ENCODE data around the gene FAM50A.
A peak's percentile ranks its signal among the peaks of the same experiment; 100 is the strongest.
"Not testable (repeated sequence)": the region's sequence is repeated elsewhere in the genome, so short reads cannot be mapped to it uniquely, and the experiment has no call there.

Gene FAM50A

DNA sequence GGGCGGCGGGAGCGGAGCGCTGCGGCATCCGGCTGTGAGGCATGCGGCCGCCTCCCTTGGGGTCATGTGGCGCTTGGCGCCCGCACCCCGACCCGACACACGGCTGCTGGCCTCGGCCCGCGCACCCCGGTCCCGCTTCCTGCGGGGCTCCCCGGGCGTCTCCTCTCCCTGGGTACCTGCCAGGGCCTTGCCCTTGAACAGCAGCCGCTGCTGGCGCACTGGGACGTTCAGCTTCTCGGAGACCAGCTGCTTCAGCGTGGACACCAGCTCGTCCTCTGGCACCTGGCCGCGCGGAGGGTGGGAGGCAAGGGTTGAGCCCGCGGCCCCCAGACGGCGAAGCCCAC is 42.1 kb downstream of the FAM50A start:
- DNase-seq, result no peak

DNA sequence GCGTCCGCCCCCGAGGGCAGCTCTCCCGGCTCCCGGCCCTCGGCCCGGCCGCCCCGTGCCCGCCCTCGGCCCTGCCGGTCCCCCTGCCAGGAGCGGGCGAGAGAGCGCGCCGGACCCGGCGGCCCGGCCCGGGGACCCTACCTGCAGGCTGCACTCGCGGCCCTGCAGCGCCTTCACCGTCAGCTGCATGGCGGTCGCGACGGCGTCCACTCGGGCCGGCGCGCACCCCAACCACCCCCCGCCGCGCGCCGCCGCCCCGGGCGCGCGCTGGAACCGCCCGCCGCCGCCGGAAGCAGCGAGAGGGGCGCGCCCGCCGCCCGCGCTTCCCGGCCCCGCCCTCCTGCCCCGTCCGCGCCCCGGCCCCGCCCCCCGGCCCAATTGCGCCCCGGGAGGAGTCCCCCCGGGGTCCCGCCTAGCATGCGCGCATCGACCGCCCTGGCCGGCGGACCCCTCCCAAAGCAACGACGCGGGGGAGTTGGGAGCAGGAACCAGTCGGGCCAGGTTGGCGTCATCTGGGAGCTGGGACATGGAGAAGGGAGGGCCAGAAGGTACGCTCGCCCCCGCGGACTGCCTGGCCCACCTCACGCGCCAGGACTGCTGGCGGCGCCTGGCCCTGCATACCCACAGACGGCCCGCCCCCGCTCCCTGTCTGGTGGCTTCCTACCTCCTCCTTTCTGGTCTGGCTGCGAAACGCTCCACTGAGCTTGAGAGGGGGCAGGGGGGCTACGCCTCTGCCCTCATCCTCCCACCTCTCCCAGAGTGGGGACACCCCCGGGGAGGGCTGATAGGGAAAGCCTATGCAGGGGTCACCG is 42.7 kb downstream of the FAM50A start, which contains the start of gene UBL4A:
Gene UBL4A (minus strand): TSS at position 220 of the 812 bp plus-strand sequence. CDS start 31 bp downstream, at position 189.
- DNase-seq, result peak; percentile 39

DNA sequence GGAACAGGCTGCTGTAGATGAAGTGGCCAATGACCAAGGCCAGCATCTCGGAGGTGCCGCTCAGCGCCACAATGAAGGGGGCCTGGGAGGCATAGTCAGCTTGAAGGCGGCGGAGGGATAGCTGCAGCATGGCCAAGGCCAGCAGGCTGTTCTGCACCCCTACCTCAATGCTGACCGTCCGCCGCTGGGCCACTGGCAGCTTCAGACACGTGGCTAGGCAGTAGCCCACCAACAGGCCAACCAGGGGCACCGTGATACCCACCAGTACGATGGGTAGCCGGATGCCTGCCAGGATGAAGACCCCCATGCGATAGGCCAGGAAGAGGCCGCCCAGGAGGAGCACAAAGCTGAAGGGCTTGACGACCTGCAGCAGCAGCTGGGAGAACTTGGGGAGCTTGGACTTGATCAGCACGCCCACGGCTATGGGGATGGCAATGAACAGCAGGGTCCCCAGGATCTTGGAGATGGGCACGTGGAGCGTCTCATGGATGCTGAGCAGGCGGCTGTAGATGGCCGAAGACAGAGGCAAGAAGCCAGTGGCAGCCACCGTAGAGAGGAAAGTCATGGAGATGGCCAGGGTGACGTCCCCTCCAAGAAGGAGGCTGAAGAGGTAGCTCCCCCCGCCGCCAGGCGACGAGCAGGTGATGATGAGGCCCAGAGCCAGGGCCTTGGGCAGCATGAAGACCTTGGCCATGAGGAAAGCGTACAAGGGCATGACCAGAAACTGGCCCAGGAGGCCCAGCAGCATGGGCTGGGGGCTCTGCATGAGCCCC is 43.8 kb downstream of the FAM50A start:
- DNase-seq, result no peak

GRCh38 chrX:154488336-154489075 is 44.6 kb downstream of the FAM50A start:
- DNase-seq, result no peak

- no peak for DNase-seq
Measured at GRCh38 chrX:154489182-154489581, 45.2 kb downstream of the FAM50A start.

DNA sequence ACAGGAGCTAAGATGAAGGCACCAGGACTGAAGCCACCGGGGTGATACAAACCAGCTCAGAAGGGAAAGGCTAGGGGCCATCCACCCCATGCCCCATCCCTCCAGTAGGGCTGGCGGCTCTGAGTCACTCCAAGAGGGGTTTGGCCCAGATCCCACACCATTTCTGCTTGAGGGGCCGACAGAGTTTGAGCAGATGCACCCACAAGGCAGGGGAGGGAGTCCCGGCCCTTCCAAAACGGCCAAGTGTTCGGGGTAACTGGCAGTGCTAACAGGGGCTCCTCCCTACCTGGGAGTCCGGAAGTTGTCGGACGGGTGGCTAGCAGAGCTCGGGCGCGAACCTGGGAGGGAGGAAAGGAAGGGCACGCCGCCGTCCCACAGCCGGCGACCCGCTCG is 46.1 kb downstream of the FAM50A start:
- DNase-seq, result peak; percentile 55

GRCh38 chrX:154490414-154491083 is 46.6 kb downstream of the FAM50A start, which contains the start of gene SLC10A3:
TSS of gene SLC10A3 (minus strand) at chrX:154490629. CDS start at chrX:154488940, 1,689 bp downstream.
- peak; percentile 87 for DNase-seq

- no peak for DNase-seq
Measured at GRCh38 chrX:154494715-154495114, 50.8 kb downstream of the FAM50A start.

DNA sequence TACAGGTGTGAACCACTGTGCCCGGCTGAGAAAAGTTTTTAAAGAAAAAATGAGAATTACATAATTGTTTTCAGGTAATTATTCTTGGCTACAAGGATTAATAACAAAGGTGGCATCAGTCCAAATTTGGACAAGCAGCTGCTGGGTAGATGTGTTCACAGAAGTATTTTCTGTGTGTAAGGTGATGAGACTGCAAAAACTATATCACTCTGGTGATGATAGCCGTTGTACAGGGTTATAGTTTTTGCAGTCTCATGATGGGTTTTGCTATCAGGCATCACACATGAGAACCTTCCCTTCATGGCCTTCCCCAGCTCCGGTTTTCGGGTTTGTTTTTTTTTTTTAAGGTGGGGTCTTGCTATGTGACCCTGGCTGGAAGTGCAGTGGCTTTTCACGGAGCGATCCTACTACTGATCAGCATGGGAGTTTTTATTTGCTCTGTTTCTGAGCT is 51.6 kb downstream of the FAM50A start:
- DNase-seq, result no peak

GRCh38 chrX:154496591-154497137 is 52.7 kb downstream of the FAM50A start:
- DNase-seq, result not testable (repeated sequence)
